K562 (cell line): ENCODE results near the gene PRDX6. TPM values are rescaled to one million over a fixed set of nuclear protein-coding genes. Genes with fewer than 3 reads are reported as not detected.
"Not testable (repeated sequence)": the region's sequence is repeated elsewhere in the genome, so short reads cannot be mapped to it uniquely, and the experiment has no call there.

Experiments
- ATAC-seq: fragments of 200-7000 bp; cut with Tn5 transposase; 3 replicates; pipeline ENCODE4 v1.9.1; 2020; ENCODE audit warnings: moderate library complexity
- BruUV-seq: library from RNA; stranded (reverse); fragments of 400-500 nt; replicated peaks from 2 replicates; lab custom pipeline; 2021; lab: Mats Ljungman, UMichigan
- CTCF ChIA-PET: fragments of 300-600 bp; formaldehyde crosslinking; extraction: SDS; loops from one replicate; lab custom pipeline; 2021; ENCODE audit warnings: low intra/inter-chr PET ratio; lab: Yijun Ruan, JAX
- POLR2A ChIA-PET: fragments of 300-600, 350-650 bp; sonication (Branson Sonifier 250); formaldehyde crosslinking; extraction: SDS; loops from one replicate; lab custom pipeline; 2021; ENCODE audit warnings: antibody characterized with exemption, inconsistent platforms; lab: Yijun Ruan, JAX
- DNase-seq, 4 experiments: peaks; one replicate each; pipeline versions ENCODE4 v3.0.0 to v3.0.0-alpha.2; 2011 to 2018; ENCODE audit warnings: low spot score in 3 of 4, mixed read lengths in 3 of 4; ENCODE audit errors: extremely low read depth in 1 of 4
- FAIRE-seq: peaks from 2 replicates; lab custom pipeline; 2011; peaks lifted over from hg19 to GRCh38; lab: Jason Lieb, UNC
- H2AFZ ChIP-seq: 2 replicates; pipeline ENCODE4 v1.6.0; 2011; ENCODE audit warnings: low read depth, low read length, control low read depth, inconsistent platforms
- H3K27ac ChIP-seq: fragments of 200-600 bp; 3 replicates; pipeline ENCODE4 v1.8.0; 2011; ENCODE audit warnings: low read depth, mild to moderate bottlenecking, control low read depth, inconsistent platforms, low read length, moderate library complexity, mixed read lengths; ENCODE audit errors: extremely low read depth
- H3K27me3 ChIP-seq, 2 experiments: fragments of 300-600 bp in 1 of 2; 2 replicates in 1 of 2; 3 replicates in 1 of 2; pipeline versions ENCODE4 v1.6.0 to v1.8.0; 2011; ENCODE audit warnings: inconsistent platforms in 2 of 2, low read length in 2 of 2, mild to moderate bottlenecking in 1 of 2, mixed read lengths in 1 of 2, moderate library complexity in 1 of 2; ENCODE audit not compliant: control insufficient read depth in 2 of 2, insufficient read depth in 2 of 2
- H3K36me3 ChIP-seq: fragments of 300-600 bp; 3 replicates; pipeline ENCODE4 v1.8.0; 2011; ENCODE audit warnings: mild to moderate bottlenecking, low read length, inconsistent platforms; ENCODE audit not compliant: control insufficient read depth, insufficient read depth
- H3K4me1 ChIP-seq, 2 experiments: fragments of 200-600 bp in 1 of 2; replicated peaks in 1 of 2; 2 replicates in 1 of 2; 3 replicates in 1 of 2; pipeline versions ENCODE4 v1.5.1 to v1.8.0; 2011; ENCODE audit warnings: inconsistent platforms in 2 of 2, low read length in 2 of 2, mild to moderate bottlenecking in 1 of 2, mixed read lengths in 1 of 2, moderate library complexity in 1 of 2; ENCODE audit not compliant: control insufficient read depth in 2 of 2, insufficient read depth in 2 of 2
- H3K4me2 ChIP-seq: 2 replicates; pipeline ENCODE4 v1.6.1; 2011; ENCODE audit warnings: low read length, control low read depth, inconsistent platforms, mixed read lengths; ENCODE audit not compliant: insufficient read depth
- H3K4me3 ChIP-seq: fragments of 200-600 bp; sonication (generic), shearing (Covaris generic); 2 replicates; pipeline ENCODE4 v1.5.1; 2016; ENCODE audit warnings: control low read depth, inconsistent platforms
- H3K79me2 ChIP-seq: fragments of 200-600 bp; 3 replicates; pipeline ENCODE4 v1.8.0; 2011; ENCODE audit warnings: low read length, inconsistent platforms; ENCODE audit not compliant: control insufficient read depth, insufficient read depth
- H3K9ac ChIP-seq, 2 experiments: 2 replicates each; pipeline versions ENCODE4 v1.6.0 to v1.6.1; 2011; ENCODE audit warnings: low read depth in 2 of 2, low read length in 2 of 2, control low read depth in 1 of 2, inconsistent platforms in 1 of 2, mild to moderate bottlenecking in 1 of 2, mixed read lengths in 1 of 2; ENCODE audit not compliant: insufficient read depth in 1 of 2
- H3K9me1 ChIP-seq: one replicate; pipeline ENCODE4 v1.6.0; 2011; ENCODE audit warnings: inconsistent platforms, mild to moderate bottlenecking, low read length, moderate library complexity; ENCODE audit not compliant: control insufficient read depth, insufficient read depth
- H3K9me3 ChIP-seq: replicated peaks from 2 replicates; pipeline ENCODE4 v1.5.1; 2011; ENCODE audit warnings: low read depth, low read length, inconsistent platforms; ENCODE audit not compliant: control insufficient read depth, insufficient read depth
- H4K20me1 ChIP-seq: replicated peaks from 2 replicates; pipeline ENCODE4 v1.6.1; 2011; ENCODE audit warnings: low read length, inconsistent platforms, mixed read lengths; ENCODE audit not compliant: control insufficient read depth, insufficient read depth
- ARID1B ChIP-seq: fragments of 450-650 bp; IDR thresholded peaks from 2 replicates; pipeline ENCODE4 v1.6.1; 2016; ENCODE audit warnings: antibody characterized with exemption, mild to moderate bottlenecking, inconsistent platforms
- CTBP1 ChIP-seq: fragments of 450-650 bp; IDR thresholded peaks from 2 replicates; pipeline ENCODE4 v1.6.1; 2016; ENCODE audit warnings: borderline replicate concordance
- DPF2 ChIP-seq: fragments of 450-650 bp; IDR thresholded peaks from 2 replicates; pipeline ENCODE4 v1.6.1; 2016
- FOXA3 ChIP-seq, 2 experiments: fragments of 450-650 bp in 1 of 2; sonication (generic) in 1 of 2; formaldehyde crosslinking; IDR thresholded peaks in 1 of 2; conservative IDR thresholded peaks in 1 of 2; 2 replicates each; pipeline versions ENCODE4 v1.4.0 to v1.8.0; 2020 to 2022; ENCODE audit warnings: mild to moderate bottlenecking in 2 of 2, missing genetic modification reagents in 1 of 2
- FOXJ2 ChIP-seq: fragments of 200-800 bp; sonication (Bioruptor generic); IDR thresholded peaks from 2 replicates; pipeline ENCODE4 v1.6.1; 2016; ENCODE audit warnings: missing genetic modification characterization, missing compliant biosample characterization
- NR2C2 ChIP-seq, 2 experiments: fragments of 200-800 bp in 1 of 2; sonication (Bioruptor generic) in 1 of 2; sonication (generic) in 1 of 2; formaldehyde crosslinking in 1 of 2; IDR thresholded peaks; 2 replicates each; pipeline versions ENCODE4 v1.6.1 to v1.8.0; 2016 to 2022; ENCODE audit warnings: mild to moderate bottlenecking in 1 of 2, missing compliant biosample characterization in 1 of 2, missing genetic modification characterization in 1 of 2, missing genetic modification reagents in 1 of 2
- SMARCA4 ChIP-seq: fragments of 450-650 bp; IDR thresholded peaks from 2 replicates; pipeline ENCODE4 v1.6.1; 2016
- SPI1 ChIP-seq: IDR thresholded peaks from 2 replicates; pipeline ENCODE4 v1.6.1; 2011; ENCODE audit warnings: low read depth, low read length, control low read depth, borderline replicate concordance
- TCF3 ChIP-seq: sonication (generic); formaldehyde crosslinking; IDR thresholded peaks from 2 replicates; pipeline ENCODE4 v1.4.0; 2020; ENCODE audit warnings: mild to moderate bottlenecking, missing genetic modification reagents
- WGBS: fragments of 100-300 bp; shearing (Covaris generic); methylation state at CpG from one replicate; pipeline ENCODE4 v1.1.6; 2016; ENCODE audit warnings: low coverage, mixed read lengths; ENCODE audit not compliant: insufficient coverage; ENCODE audit errors: missing lambda C conversion rate; 5-methylcytosine and 5-hydroxymethylcytosine counted together
- in situ Hi-C: fragments of 300-500 bp; cut with MboI; formaldehyde crosslinking; loops from 4 replicates; pipeline ENCODE4 v1.15.0; 2018; ENCODE audit warnings: inconsistent platforms, mixed read lengths
- intact Hi-C: fragments of 100-400 bp; cut with micrococcal nuclease; formaldehyde crosslinking; loops from 2 replicates; pipeline ENCODE4 v1.14.2; 2022
- polyA plus RNA-seq, 8 experiments: library from polyadenylated mRNA; depleted of rRNA in 4 of 8; stranded (reverse) in 5 of 8; unstranded in 3 of 8; fragments of >200 nt; fragmentation: Nextera tagmentation in 2 of 8; fragmentation: Illumina TruSeq in 1 of 8; extraction: Ambion mirVana in 2 of 8; extraction: Trizol in 1 of 8; gene quantifications; 2 replicates each; pipeline versions ENCODE4 v1.2.1 to v1.2.3, GENCODE V29; 2011 to 2014; ENCODE audit warnings: inconsistent platforms in 1 of 8, missing spikeins in 1 of 8
- total RNA-seq, 7 experiments: library from RNA; depleted of rRNA in 6 of 7; stranded (reverse); fragments of >200 nt in 6 of 7; fragmentation: Illumina TruSeq in 2 of 7; extraction: Trizol in 2 of 7; gene quantifications; 2 replicates each; pipeline versions ENCODE4 v1.2.1 to v1.2.3, GENCODE V29; 2011 to 2021; ENCODE audit warnings: low replicate concordance in 1 of 7
- TF ChIP-seq, protein P1 (sequence below): fragments of 450-650 bp; IDR thresholded peaks from 2 replicates; pipeline ENCODE4 v1.6.1; 2016; ENCODE audit warnings: mild to moderate bottlenecking, moderate library complexity

Gene PRDX6
- total and polyA plus RNA-seq, 9 of the 15 experiments (the other 6 are each of a cell fraction or from before 2014, with no cell fraction given), result 277 to 1,082 (median 610) TPM

DNA sequence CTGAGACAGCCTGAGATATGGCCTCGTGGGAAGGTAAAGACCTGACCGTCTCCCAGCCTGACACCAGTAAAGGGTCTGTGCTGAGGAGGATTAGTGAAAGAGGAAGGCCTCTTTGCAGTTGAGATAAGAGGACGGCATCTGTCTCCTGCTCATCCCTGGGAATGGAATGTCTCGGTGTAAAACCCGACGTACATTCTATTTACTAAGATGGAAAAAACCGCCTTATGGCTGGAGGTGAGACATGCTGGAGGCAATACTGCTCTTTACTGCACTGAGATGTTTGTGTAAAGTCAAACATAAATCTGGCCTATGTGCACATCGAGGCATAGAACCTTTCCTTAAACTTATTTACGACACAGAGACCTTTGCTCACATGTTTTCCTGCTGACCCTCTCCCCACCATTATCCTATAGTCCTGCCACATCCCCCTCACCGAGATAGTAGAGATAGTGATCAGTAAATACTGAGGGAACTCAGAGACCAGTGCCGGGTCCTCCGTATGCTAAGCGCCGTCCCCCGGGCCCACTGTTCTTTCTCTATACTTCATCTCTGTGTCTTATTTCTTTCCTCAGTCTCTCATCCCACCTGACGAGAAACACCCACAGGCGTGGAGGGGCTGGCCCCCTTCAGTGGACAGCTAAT is 2.2 kb upstream of the PRDX6 start:
- Histone ChIP-seq H3K79me2 (peaks cover 49% of the 10 kb centered on the region), H3K27ac (peak overlapping the region; percentile 82; the same call in 2 of the 3 replicates)
- POLR2A ChIA-PET, result interaction anchor here (0.6 to 1.2 kb wide), 3 partner anchors 45 to 350 kb away, joined by 3 to 4 read pairs (median 3); partner anchors contain the start of genes CENPL and DARS2
- TF ChIP-seq, protein P1, sequence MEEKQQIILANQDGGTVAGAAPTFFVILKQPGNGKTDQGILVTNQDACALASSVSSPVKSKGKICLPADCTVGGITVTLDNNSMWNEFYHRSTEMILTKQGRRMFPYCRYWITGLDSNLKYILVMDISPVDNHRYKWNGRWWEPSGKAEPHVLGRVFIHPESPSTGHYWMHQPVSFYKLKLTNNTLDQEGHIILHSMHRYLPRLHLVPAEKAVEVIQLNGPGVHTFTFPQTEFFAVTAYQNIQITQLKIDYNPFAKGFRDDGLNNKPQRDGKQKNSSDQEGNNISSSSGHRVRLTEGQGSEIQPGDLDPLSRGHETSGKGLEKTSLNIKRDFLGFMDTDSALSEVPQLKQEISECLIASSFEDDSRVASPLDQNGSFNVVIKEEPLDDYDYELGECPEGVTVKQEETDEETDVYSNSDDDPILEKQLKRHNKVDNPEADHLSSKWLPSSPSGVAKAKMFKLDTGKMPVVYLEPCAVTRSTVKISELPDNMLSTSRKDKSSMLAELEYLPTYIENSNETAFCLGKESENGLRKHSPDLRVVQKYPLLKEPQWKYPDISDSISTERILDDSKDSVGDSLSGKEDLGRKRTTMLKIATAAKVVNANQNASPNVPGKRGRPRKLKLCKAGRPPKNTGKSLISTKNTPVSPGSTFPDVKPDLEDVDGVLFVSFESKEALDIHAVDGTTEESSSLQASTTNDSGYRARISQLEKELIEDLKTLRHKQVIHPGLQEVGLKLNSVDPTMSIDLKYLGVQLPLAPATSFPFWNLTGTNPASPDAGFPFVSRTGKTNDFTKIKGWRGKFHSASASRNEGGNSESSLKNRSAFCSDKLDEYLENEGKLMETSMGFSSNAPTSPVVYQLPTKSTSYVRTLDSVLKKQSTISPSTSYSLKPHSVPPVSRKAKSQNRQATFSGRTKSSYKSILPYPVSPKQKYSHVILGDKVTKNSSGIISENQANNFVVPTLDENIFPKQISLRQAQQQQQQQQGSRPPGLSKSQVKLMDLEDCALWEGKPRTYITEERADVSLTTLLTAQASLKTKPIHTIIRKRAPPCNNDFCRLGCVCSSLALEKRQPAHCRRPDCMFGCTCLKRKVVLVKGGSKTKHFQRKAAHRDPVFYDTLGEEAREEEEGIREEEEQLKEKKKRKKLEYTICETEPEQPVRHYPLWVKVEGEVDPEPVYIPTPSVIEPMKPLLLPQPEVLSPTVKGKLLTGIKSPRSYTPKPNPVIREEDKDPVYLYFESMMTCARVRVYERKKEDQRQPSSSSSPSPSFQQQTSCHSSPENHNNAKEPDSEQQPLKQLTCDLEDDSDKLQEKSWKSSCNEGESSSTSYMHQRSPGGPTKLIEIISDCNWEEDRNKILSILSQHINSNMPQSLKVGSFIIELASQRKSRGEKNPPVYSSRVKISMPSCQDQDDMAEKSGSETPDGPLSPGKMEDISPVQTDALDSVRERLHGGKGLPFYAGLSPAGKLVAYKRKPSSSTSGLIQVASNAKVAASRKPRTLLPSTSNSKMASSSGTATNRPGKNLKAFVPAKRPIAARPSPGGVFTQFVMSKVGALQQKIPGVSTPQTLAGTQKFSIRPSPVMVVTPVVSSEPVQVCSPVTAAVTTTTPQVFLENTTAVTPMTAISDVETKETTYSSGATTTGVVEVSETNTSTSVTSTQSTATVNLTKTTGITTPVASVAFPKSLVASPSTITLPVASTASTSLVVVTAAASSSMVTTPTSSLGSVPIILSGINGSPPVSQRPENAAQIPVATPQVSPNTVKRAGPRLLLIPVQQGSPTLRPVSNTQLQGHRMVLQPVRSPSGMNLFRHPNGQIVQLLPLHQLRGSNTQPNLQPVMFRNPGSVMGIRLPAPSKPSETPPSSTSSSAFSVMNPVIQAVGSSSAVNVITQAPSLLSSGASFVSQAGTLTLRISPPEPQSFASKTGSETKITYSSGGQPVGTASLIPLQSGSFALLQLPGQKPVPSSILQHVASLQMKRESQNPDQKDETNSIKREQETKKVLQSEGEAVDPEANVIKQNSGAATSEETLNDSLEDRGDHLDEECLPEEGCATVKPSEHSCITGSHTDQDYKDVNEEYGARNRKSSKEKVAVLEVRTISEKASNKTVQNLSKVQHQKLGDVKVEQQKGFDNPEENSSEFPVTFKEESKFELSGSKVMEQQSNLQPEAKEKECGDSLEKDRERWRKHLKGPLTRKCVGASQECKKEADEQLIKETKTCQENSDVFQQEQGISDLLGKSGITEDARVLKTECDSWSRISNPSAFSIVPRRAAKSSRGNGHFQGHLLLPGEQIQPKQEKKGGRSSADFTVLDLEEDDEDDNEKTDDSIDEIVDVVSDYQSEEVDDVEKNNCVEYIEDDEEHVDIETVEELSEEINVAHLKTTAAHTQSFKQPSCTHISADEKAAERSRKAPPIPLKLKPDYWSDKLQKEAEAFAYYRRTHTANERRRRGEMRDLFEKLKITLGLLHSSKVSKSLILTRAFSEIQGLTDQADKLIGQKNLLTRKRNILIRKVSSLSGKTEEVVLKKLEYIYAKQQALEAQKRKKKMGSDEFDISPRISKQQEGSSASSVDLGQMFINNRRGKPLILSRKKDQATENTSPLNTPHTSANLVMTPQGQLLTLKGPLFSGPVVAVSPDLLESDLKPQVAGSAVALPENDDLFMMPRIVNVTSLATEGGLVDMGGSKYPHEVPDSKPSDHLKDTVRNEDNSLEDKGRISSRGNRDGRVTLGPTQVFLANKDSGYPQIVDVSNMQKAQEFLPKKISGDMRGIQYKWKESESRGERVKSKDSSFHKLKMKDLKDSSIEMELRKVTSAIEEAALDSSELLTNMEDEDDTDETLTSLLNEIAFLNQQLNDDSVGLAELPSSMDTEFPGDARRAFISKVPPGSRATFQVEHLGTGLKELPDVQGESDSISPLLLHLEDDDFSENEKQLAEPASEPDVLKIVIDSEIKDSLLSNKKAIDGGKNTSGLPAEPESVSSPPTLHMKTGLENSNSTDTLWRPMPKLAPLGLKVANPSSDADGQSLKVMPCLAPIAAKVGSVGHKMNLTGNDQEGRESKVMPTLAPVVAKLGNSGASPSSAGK, result peak; percentile 33; the same call in 1 of the 2 replicates
- TF ChIP-seq ARID1B (peak; percentile 62), FOXJ2 (tag) (peak; percentile 72), FOXA3 (CRISPR knock-in tag; conservative IDR thresholded peaks at IDR 0.05 in 1 of 2, IDR thresholded peaks at IDR 0.05 in 1 of 2) (peak; percentile 48 to 77; a peak in 2 of 4 replicates), DPF2 (peak; percentile 69; the same call in 1 of the 2 replicates), CTBP1 (peak; percentile 95; the same call in 1 of the 2 replicates), TCF3 (CRISPR knock-in tag) (peak; percentile 40; the same call in 1 of the 2 replicates), NR2C2 (tag; IDR thresholded peaks at IDR 0.05) (peak; percentile 54; the same call in 1 of the 2 replicates), SMARCA4 (peak; percentile 63), SPI1 (peak; percentile 85)
- TF ChIP-seq NR2C2 (CRISPR knock-in tag; IDR thresholded peaks at IDR 0.05), result not testable (repeated sequence)

More for the DNA sequence above, 2.2 kb upstream of the PRDX6 start:
- in situ Hi-C loops, CTCF ChIA-PET, FAIRE-seq, H4K20me1 ChIP-seq, H3K9me1 ChIP-seq, H3K27me3 ChIP-seq, BruUV-seq, ATAC-seq: not testable (repeated sequence)
- 4% methylated on average over 17 of the region's 17 CpGs for WGBS
- Histone ChIP-seq H2AFZ (peak overlapping the region; percentile 61), H3K36me3 (peaks cover 24% of the 10 kb centered on the region), H3K4me2 (peak overlapping the region; percentile 93), H3K4me3 (peak overlapping the region; percentile 70; the same call in 1 of the 2 replicates), H3K9me3 (peaks cover 14% of the 10 kb centered on the region), H3K9ac (peak overlapping the region; percentile 68 to 78; a peak in 3 of 4 replicates), H3K4me1 (peaks cover 11 to 28% of the 10 kb centered on the region in 2 experiments)
- DNase-seq, result peak in 1 of 4 experiments; percentile 54
- intact Hi-C loops, result loop anchor here (5.0 kb wide), 4 partner anchors 208 to 392 kb away; partner anchors contain the start of genes CENPL, DARS2, GAS5 and ZBTB37
